ENCODE measurements around the gene TIPARP. TPM values are rescaled to one million over a fixed set of nuclear protein-coding genes. Genes with fewer than 3 reads are reported as not detected.

TIPARP gene
- total RNA-seq, 1 experiment from 2014 or later, result 116 TPM

GRCh38 chr3:156674911-156675829 is 780 bp downstream of the TIPARP start:
- ChIA-PET CTCF (interaction anchor here (0.6 kb wide), 1 partner anchor 56 kb away, joined by 3 read pairs; no protein-coding TSS in a partner anchor), POLR2A (ENCODE audit: low non-redundant PET) (interaction anchor here (0.7 to 1.3 kb wide), 2 partner anchors 26 to 61 kb away, joined by 4 to 6 read pairs; no protein-coding TSS in a partner anchor)
- Histone ChIP-seq H3K9me3 (ENCODE audit: low read depth, low read length, poor library complexity, severe bottlenecking) (no peaks in the 10 kb centered on the region), H3K4me1 (ENCODE audit: insufficient read depth, low read length, poor library complexity, severe bottlenecking) (peaks cover 27% of the 10 kb centered on the region), H3K36me3 (ENCODE audit: insufficient read depth, low read length, poor library complexity, severe bottlenecking) (peaks cover 30% of the 10 kb centered on the region), H3K4me3 (ENCODE audit: low read depth, low read length, poor library complexity, severe bottlenecking) (peak overlapping the region; percentile 89), H3K27me3 (replicated peaks; ENCODE audit: insufficient read depth, low read depth, low read length, poor library complexity) (no peaks in the 10 kb centered on the region), H3K27ac (ENCODE audit: low read depth, low read length, poor library complexity, severe bottlenecking) (peak overlapping the region; percentile 97)
- TF ChIP-seq CTCF (conservative IDR thresholded peaks at IDR 0.05; ENCODE audit: low read depth, low read length) (peak; percentile 47), EZH2 (IDR thresholded peaks at IDR 0.05; ENCODE audit: borderline replicate concordance, low read depth, low read length, poor library complexity, severe bottlenecking) (no peak)
- peak; percentile 69 for DNase-seq (ENCODE audit: low spot score)
- intact Hi-C loops (cut with micrococcal nuclease; ENCODE audit: unreplicated experiment), result loop anchor here (2.0 to 5.0 kb wide), 5 partner anchors 60 to 523 kb away; no protein-coding TSS in a partner anchor
- no TSS peak for BruUV-seq (replicated peaks)

DNA sequence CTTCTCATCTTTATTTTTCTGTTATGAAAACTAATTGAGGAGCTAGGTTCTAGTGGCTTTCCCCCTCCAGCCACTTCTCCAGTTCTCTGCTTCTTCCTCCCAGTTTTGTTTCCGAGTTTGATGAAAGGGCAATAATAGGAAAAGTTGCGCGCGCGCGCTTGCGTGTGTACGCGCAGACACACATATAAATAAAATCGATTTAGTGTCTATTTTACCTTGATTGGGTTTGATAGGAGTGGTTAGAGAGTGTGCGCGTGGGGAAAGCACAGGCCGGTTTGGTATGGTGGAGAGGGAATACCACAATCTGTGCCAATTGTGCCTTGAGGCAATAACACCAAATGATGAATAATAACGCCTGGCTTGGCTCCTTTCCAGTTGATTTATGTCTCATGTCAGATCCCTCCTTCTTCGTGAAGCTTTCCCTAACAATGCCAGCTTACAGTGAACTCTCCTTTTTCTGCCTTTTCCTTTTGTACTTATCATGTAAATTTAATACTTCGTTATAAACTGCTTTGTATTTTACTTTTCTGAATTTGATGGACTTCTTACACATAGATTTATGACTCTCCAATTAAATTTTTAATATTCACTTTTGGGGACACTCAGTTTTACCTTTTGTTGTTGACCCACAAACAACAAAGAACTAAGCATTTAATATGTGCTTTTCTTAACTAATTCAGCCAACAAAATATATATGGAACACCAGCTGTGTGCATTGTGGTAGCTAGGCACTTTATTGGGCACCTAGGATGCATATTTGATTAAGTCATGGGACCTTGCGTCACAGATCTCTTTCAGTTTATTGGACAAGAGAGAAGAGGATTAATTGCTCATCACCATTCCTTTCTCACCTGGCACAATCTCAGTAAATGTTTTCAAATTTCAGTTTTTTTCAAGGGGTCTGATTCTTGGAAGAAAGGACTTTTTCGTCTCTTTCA is 1.7 kb downstream of the TIPARP start:
- peak; percentile 89 for DNase-seq (ENCODE audit: low spot score)
- BruUV-seq (replicated peaks), result TSS peak; percentile 21
- intact Hi-C loops (cut with micrococcal nuclease; ENCODE audit: unreplicated experiment), result loop anchor here (2.0 to 5.0 kb wide), 5 partner anchors 61 to 524 kb away; no protein-coding TSS in a partner anchor
- peak overlapping the region; percentile 89 for H3K4me3 ChIP-seq (ENCODE audit: low read depth, low read length, poor library complexity, severe bottlenecking)
- peaks cover 40% of the 10 kb centered on the region for H3K36me3 ChIP-seq (ENCODE audit: insufficient read depth, low read length, poor library complexity, severe bottlenecking)
- H3K4me1 ChIP-seq (ENCODE audit: insufficient read depth, low read length, poor library complexity, severe bottlenecking), result peaks cover 36% of the 10 kb centered on the region
- peak overlapping the region; percentile 97 for H3K27ac ChIP-seq (ENCODE audit: low read depth, low read length, poor library complexity, severe bottlenecking)
- CTCF ChIA-PET, result no interaction called here
- POLR2A ChIA-PET (ENCODE audit: low non-redundant PET), result interaction anchor here (1.3 kb wide), 1 partner anchor 62 kb away, joined by 6 read pairs; no protein-coding TSS in a partner anchor
- no peak for TF ChIP-seq CTCF (conservative IDR thresholded peaks at IDR 0.05; ENCODE audit: low read depth, low read length)
- TF ChIP-seq EZH2 (IDR thresholded peaks at IDR 0.05; ENCODE audit: borderline replicate concordance, low read depth, low read length, poor library complexity, severe bottlenecking), result no peak
- no peaks in the 10 kb centered on the region for H3K27me3 ChIP-seq (replicated peaks; ENCODE audit: insufficient read depth, low read depth, low read length, poor library complexity)
- H3K9me3 ChIP-seq (ENCODE audit: low read depth, low read length, poor library complexity, severe bottlenecking), result no peaks in the 10 kb centered on the region

All from A673 (cell line).